HG03354 (cell line): ENCODE results near the gene MTF2.
A peak's percentile ranks its signal among the peaks of the same experiment; 100 is the strongest.
"Not testable (repeated sequence)": the region's sequence is repeated elsewhere in the genome, so short reads cannot be mapped to it uniquely, and the experiment has no call there.

ENCODE experiments used
- ATAC-seq: cut with Tn5 transposase; IDR thresholded peaks from one replicate; pipeline ENCODE4 v1.9.1; 2021; ENCODE audit warnings: mild to moderate bottlenecking; ENCODE audit not compliant: unreplicated experiment, poor library complexity, severe bottlenecking

MTF2 gene

GRCh38 chr1:93172778-93173177, 93.7 kb downstream of the MTF2 start:
- no peak for ATAC-seq

- ATAC-seq = not testable (repeated sequence)
Observed at GRCh38 chr1:93174638-93175037, 95.6 kb downstream of the MTF2 start.

- no peak for ATAC-seq
Observed at GRCh38 chr1:93177991-93178390, 98.9 kb downstream of the MTF2 start.

- no peak for ATAC-seq
Observed at GRCh38 chr1:93178418-93178817, 99.3 kb downstream of the MTF2 start.

GRCh38 chr1:93179886-93180722, 101.0 kb downstream of the MTF2 start, which contains the start of gene TMED5:
TSS of gene TMED5 (minus strand) at chr1:93180413. CDS start at chr1:93180242, 171 bp downstream.
- peak; percentile 88 for ATAC-seq

GRCh38 chr1:93180723-93181613, 101.9 kb downstream of the MTF2 start, which contains the start of gene CCDC18:
TSS of gene CCDC18 (plus strand) at chr1:93180724. CDS start at chr1:93183362, 2,638 bp downstream.
- peak; percentile 19 for ATAC-seq

GRCh38 chr1:93186667-93187066, 107.6 kb downstream of the MTF2 start:
- no peak for ATAC-seq
